ENCODE results near the gene GNAZ.
"Not testable (repeated sequence)": the region's sequence is repeated elsewhere in the genome, so short reads cannot be mapped to it uniquely, and the experiment has no call there.

The GNAZ gene

GRCh38 chr22:23045461-23045860 is 24.9 kb upstream of the GNAZ start:
- peaks cover 7% of the 10 kb centered on the region for H3K9me3 ChIP-seq (ENCODE audit: control insufficient read depth, low read length)
- no peaks in the 10 kb centered on the region for H3K36me3 ChIP-seq (ENCODE audit: control insufficient read depth, insufficient read depth, low read length)
- no peak overlapping the region for H3K4me3 ChIP-seq (ENCODE audit: extremely low read depth, insufficient read depth, low read length, poor library complexity, severe bottlenecking)
- no peak overlapping the region for H3K27ac ChIP-seq (ENCODE audit: low read depth, low read length, severe bottlenecking)
- H3K4me1 ChIP-seq (ENCODE audit: control insufficient read depth, insufficient read depth, low read length, poor library complexity, severe bottlenecking), result no peaks in the 10 kb centered on the region
- no CpG with 5 or more reads among the region's 2 CpGs for WGBS, 2 experiments (ENCODE audit: insufficient coverage in 2 of 2)

DNA sequence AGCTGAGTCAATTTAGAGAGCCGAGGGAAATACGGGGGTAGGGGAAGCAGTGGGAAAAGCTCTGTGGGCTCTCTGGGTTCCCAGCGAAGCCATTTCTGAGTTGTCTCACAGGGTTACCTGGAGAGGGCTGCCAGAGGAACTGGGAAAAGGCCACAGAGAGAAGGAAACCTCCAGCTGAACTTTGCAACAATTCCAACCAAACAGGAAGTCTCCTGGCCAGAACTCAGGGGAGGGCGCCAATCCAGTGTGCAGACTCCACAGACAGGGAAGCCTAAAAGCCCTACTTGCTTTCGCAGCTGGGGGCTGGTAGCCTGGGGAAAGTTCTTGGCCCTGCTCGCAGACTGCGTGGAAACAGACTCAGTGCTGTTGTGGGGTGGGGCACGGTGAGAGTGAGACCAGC is 23.1 kb upstream of the GNAZ start:
- WGBS, 2 experiments (ENCODE audit: insufficient coverage in 2 of 2), result 88 to 91% methylated on average over 3 to 8 of the region's 8 CpGs
- H3K36me3 ChIP-seq (ENCODE audit: control insufficient read depth, insufficient read depth, low read length), result no peaks in the 10 kb centered on the region
- H3K9me3 ChIP-seq (ENCODE audit: control insufficient read depth, low read length), result peaks cover 7% of the 10 kb centered on the region
- H3K27ac ChIP-seq (ENCODE audit: low read depth, low read length, severe bottlenecking), result no peak overlapping the region
- no peak overlapping the region for H3K4me3 ChIP-seq (ENCODE audit: extremely low read depth, insufficient read depth, low read length, poor library complexity, severe bottlenecking)
- H3K4me1 ChIP-seq (ENCODE audit: control insufficient read depth, insufficient read depth, low read length, poor library complexity, severe bottlenecking), result no peaks in the 10 kb centered on the region

DNA sequence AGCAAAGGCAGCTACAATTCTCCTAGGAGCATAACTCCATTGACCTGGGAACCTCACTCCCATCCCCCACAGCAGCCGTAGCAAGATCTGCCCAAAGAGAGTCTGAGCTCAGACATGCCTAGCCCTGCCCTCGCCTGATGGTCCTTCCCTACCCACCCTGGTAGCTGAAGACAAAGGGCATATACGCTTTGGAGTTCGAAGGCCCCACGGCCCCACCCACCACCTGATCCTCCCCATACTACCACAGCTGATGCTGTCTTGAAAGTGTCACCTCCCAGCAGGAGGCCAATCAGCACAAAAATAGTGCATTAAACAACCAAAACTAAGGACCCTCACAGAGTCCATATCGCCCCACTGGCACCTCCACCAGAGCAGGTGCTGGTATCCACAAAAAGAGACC is 22.6 kb upstream of the GNAZ start:
- no peak overlapping the region for H3K4me3 ChIP-seq (ENCODE audit: extremely low read depth, insufficient read depth, low read length, poor library complexity, severe bottlenecking)
- H3K36me3 ChIP-seq (ENCODE audit: control insufficient read depth, insufficient read depth, low read length), result no peaks in the 10 kb centered on the region
- H3K27ac ChIP-seq (ENCODE audit: low read depth, low read length, severe bottlenecking), result no peak overlapping the region
- H3K4me1 ChIP-seq (ENCODE audit: control insufficient read depth, insufficient read depth, low read length, poor library complexity, severe bottlenecking), result no peaks in the 10 kb centered on the region
- H3K9me3 ChIP-seq (ENCODE audit: control insufficient read depth, low read length), result peaks cover 7% of the 10 kb centered on the region
- 83 to 86% methylated on average over 1 to 6 of the region's 6 CpGs for WGBS, 2 experiments (ENCODE audit: insufficient coverage in 2 of 2)

GRCh38 chr22:23050546-23050945 is 19.8 kb upstream of the GNAZ start:
- no CpG with 5 or more reads among the region's 1 CpG for WGBS, 2 experiments (ENCODE audit: insufficient coverage in 2 of 2)
- H3K27ac ChIP-seq (ENCODE audit: low read depth, low read length, severe bottlenecking); H3K36me3 ChIP-seq (ENCODE audit: control insufficient read depth, insufficient read depth, low read length); H3K4me3 ChIP-seq (ENCODE audit: extremely low read depth, insufficient read depth, low read length, poor library complexity, severe bottlenecking); H3K9me3 ChIP-seq (ENCODE audit: control insufficient read depth, low read length); H3K4me1 ChIP-seq (ENCODE audit: control insufficient read depth, insufficient read depth, low read length, poor library complexity, severe bottlenecking): not testable (repeated sequence)

DNA sequence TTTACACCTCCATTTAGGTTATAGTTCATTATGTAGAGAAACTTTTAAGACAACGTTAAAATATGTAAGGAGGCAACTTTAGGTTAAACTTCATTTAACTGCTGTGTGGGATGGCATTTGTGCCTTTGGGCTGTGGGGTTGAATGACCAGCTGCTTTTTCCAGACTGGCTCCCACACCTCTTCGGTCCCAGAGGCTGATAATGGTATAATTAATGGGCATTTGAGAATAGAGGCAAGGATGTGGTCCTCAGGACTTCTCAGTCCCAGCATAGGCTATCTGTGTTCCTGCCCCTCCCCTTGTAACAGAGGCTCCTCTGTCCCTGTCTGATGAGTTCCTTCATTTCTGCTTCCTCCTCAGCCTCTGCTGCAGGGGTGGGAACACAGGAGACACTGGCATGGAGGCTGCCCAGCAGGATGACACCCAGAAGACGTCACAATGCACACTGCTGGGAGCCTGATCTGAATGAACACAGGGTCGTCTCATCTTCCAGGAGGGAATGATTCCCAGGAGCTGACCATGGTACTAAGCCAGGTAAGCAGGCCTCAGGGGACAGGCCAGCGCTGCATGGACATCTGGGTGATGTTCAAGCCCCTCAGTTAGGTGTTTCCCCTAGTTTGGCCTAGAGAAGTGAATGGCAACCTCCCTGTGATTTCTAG is 17.1 kb upstream of the GNAZ start:
- no peak overlapping the region for H3K27ac ChIP-seq (ENCODE audit: low read depth, low read length, severe bottlenecking)

DNA sequence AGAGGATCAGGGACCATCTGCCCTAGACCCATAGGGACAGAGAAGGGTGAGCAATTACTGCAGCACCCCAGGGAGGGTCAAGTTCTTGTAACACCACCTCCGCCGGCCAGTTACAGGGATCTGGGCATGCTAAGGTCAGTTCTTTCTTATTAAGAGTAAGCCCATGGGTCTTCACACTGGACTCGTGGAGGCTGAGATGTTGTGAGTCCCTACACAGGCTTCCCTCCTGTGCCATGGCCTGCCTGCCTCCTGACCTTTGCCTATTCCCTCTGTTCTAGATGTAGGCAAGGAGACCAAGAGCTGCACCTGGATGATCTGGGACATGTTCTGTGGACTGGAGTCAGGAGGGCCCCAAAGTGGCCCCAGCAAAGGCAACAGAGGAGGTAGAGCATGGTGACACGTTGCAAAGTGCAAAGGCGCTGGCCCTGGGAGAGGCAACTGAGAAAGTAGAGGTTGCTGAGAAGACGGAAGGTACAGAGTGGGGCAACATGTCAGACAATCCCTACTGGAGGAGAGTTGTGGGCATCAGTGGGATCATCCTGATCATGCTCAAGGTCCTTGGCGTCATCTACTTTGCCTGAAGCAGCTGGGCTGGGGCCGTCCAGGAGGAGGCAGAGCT is 16.3 kb upstream of the GNAZ start:
- Histone ChIP-seq H3K27ac (ENCODE audit: low read depth, low read length, severe bottlenecking) (no peak overlapping the region), H3K4me1 (ENCODE audit: control insufficient read depth, insufficient read depth, low read length, poor library complexity, severe bottlenecking) (no peaks in the 10 kb centered on the region), H3K36me3 (ENCODE audit: control insufficient read depth, insufficient read depth, low read length) (no peaks in the 10 kb centered on the region), H3K4me3 (ENCODE audit: extremely low read depth, insufficient read depth, low read length, poor library complexity, severe bottlenecking) (no peak overlapping the region), H3K9me3 (ENCODE audit: control insufficient read depth, low read length) (peaks cover 5% of the 10 kb centered on the region)
- 84 to 94% methylated on average over 5 to 8 of the region's 8 CpGs for WGBS, 2 experiments (ENCODE audit: insufficient coverage in 2 of 2)

More for the DNA sequence above, 17.1 kb upstream of the GNAZ start:
- peaks cover 5% of the 10 kb centered on the region for H3K9me3 ChIP-seq (ENCODE audit: control insufficient read depth, low read length)
- H3K4me3 ChIP-seq (ENCODE audit: extremely low read depth, insufficient read depth, low read length, poor library complexity, severe bottlenecking), result no peak overlapping the region
- no peaks in the 10 kb centered on the region for H3K36me3 ChIP-seq (ENCODE audit: control insufficient read depth, insufficient read depth, low read length)
- H3K4me1 ChIP-seq (ENCODE audit: control insufficient read depth, insufficient read depth, low read length, poor library complexity, severe bottlenecking), result no peaks in the 10 kb centered on the region
- WGBS, 2 experiments (ENCODE audit: insufficient coverage in 2 of 2), result 38 to 63% methylated on average over 3 to 4 of the region's 5 CpGs

GRCh38 chr22:23054531-23055257 is 15.6 kb upstream of the GNAZ start:
- Histone ChIP-seq H3K36me3 (ENCODE audit: control insufficient read depth, insufficient read depth, low read length) (no peaks in the 10 kb centered on the region), H3K4me1 (ENCODE audit: control insufficient read depth, insufficient read depth, low read length, poor library complexity, severe bottlenecking) (no peaks in the 10 kb centered on the region), H3K4me3 (ENCODE audit: extremely low read depth, insufficient read depth, low read length, poor library complexity, severe bottlenecking) (no peak overlapping the region), H3K27ac (ENCODE audit: low read depth, low read length, severe bottlenecking) (no peak overlapping the region), H3K9me3 (ENCODE audit: control insufficient read depth, low read length) (peaks cover 5% of the 10 kb centered on the region)
- WGBS, 2 experiments (ENCODE audit: insufficient coverage in 2 of 2), result 90 to 92% methylated on average over 4 of the region's 5 CpGs

- no peaks in the 10 kb centered on the region for H3K36me3 ChIP-seq (ENCODE audit: control insufficient read depth, insufficient read depth, low read length)
- H3K4me1 ChIP-seq (ENCODE audit: control insufficient read depth, insufficient read depth, low read length, poor library complexity, severe bottlenecking), result no peaks in the 10 kb centered on the region
- peaks cover 5% of the 10 kb centered on the region for H3K9me3 ChIP-seq (ENCODE audit: control insufficient read depth, low read length)
- H3K4me3 ChIP-seq (ENCODE audit: extremely low read depth, insufficient read depth, low read length, poor library complexity, severe bottlenecking), result no peak overlapping the region
- no peak overlapping the region for H3K27ac ChIP-seq (ENCODE audit: low read depth, low read length, severe bottlenecking)
- 76 to 81% methylated on average over 4 of the region's 7 CpGs for WGBS, 2 experiments (ENCODE audit: insufficient coverage in 2 of 2)
These were observed 14.7 kb upstream of the GNAZ start for GRCh38 chr22:23055449-23056179.

DNA sequence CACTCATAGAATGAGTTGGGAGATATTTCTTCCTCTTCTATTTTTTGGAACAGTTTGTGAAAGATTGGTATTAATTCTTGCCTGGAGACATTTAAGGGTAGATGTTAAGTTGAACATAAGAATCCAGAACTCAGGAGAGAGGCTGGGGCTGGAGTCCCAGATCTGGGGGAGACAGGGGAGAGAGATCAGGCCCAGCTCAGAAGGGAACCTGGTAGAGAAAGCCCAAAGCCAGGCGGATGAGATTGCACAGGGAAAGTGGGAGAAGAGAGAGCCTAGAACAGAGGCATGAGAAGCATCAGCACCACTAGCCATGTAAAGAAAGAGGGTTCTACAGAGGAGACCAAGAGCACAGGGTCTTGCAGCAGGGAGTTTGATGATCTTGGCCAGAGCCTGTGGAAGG is 13.0 kb upstream of the GNAZ start:
- 0% methylated on average over 1 of the region's 1 CpG for WGBS, 2 experiments (ENCODE audit: insufficient coverage in 2 of 2)
- H3K4me3 ChIP-seq (ENCODE audit: extremely low read depth, insufficient read depth, low read length, poor library complexity, severe bottlenecking), result no peak overlapping the region
- no peaks in the 10 kb centered on the region for H3K4me1 ChIP-seq (ENCODE audit: control insufficient read depth, insufficient read depth, low read length, poor library complexity, severe bottlenecking)
- H3K36me3 ChIP-seq (ENCODE audit: control insufficient read depth, insufficient read depth, low read length), result no peaks in the 10 kb centered on the region
- no peak overlapping the region for H3K27ac ChIP-seq (ENCODE audit: low read depth, low read length, severe bottlenecking)
- peaks cover 5% of the 10 kb centered on the region for H3K9me3 ChIP-seq (ENCODE audit: control insufficient read depth, low read length)

DNA sequence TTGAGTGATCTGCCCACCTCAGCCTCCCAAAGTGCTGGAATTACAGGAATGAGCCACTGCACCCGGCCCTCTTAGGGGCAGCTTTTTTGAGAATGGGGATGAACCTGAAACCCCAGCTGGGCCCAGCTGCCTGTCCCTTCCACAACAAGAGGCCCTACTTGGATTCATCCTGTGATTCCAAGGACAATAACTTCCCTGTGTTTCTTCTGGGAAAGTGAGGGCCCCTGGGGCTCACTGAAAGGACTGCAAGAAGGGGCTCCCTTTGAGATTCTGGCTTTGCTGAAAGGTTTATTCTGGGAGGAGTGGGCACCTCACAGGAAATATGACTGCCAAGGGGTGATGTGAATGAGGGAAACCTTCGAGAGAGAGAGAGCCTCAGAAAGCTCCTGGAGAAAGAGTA is 12.3 kb upstream of the GNAZ start:
- WGBS, 2 experiments (ENCODE audit: insufficient coverage in 2 of 2), result 75 to 92% methylated on average over 1 to 2 of the region's 2 CpGs
- Histone ChIP-seq H3K4me3 (ENCODE audit: extremely low read depth, insufficient read depth, low read length, poor library complexity, severe bottlenecking) (no peak overlapping the region), H3K9me3 (ENCODE audit: control insufficient read depth, low read length) (peaks cover 5% of the 10 kb centered on the region), H3K36me3 (ENCODE audit: control insufficient read depth, insufficient read depth, low read length) (no peaks in the 10 kb centered on the region), H3K27ac (ENCODE audit: low read depth, low read length, severe bottlenecking) (no peak overlapping the region), H3K4me1 (ENCODE audit: control insufficient read depth, insufficient read depth, low read length, poor library complexity, severe bottlenecking) (no peaks in the 10 kb centered on the region)
